ENCODE results near the gene DMXL2.
"Not testable (repeated sequence)": the region's sequence is repeated elsewhere in the genome, so short reads cannot be mapped to it uniquely, and the experiment has no call there.

The DMXL2 gene

DNA sequence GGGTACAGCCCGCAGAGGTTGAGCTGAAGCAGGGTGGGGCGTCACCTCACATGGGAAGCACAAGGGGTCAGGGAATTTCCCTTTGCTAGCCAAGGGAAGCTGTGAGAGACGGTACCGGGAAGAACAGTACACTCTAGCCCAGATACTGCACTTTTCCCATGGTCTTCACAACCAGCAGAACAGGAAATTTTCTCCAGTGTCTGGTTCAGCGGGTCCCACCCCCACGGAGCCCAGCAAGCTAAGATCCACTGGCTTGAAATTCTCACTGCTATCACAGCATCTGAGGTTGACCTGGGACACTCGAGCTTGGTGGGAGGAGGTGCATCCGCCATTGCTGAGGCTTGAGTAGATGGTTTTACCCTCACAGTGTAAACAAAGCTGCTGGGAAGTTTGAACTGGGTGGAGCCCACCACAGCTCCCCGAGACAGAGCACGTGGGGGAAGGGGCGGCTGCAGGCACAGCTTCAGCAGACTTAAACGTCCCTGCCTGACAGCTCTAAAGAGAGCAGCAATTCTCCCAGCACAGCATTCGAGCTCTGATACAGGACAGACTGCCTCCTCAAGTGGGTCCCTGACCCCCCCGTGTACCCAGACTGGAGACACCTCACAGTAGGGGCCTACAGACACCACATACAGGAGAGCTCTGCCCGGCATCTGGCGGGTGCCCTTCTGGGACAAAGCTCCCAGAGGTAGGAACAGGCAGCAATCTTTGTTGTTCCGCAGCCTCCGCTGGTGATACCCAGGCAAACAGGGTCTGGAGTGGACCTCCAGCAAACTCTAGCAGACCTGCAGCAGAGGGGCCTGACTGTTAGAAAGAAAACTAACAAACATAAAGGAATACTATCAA, 53.4 kb downstream of the DMXL2 start:
- ATAC-seq, result not testable (repeated sequence)

DNA sequence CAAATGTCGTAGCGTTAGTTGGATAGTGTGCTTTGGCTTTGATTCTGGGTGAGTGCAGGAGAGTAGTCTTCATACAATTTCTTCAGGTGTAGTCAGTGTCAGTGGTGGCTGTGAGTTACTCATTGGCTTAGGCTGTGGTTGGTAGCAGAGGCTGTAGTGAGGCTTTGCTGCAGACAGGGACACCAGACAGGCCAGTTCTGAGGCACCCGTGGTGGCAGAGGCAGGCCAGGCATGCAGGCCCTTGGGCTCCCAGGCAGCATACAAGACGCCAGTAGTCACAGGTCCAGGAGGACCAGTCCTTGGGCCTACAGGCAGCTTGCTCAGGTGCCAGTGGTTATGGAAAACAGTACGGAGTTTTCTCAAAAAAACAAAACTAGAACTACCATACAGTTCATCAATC, 61.3 kb downstream of the DMXL2 start:
- no peak for ATAC-seq

DNA sequence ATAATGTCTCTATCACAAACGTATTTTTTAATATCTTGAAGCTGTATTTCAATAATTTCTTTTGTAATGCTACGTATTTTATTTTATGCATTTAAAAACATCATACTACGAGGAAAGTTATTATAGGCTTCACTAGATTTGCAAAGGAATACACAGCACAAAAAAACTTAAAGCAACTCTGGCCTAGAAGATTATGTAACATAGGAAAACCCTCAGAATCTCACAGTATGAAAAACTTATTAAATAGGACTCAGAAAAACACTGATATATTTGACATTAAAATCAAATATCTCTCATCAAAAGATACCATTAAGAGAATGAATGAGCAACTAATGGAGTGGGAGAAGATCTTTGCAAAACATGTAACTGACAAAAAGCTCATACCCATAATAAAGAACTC, 63.7 kb downstream of the DMXL2 start:
- ATAC-seq, result no peak

DNA sequence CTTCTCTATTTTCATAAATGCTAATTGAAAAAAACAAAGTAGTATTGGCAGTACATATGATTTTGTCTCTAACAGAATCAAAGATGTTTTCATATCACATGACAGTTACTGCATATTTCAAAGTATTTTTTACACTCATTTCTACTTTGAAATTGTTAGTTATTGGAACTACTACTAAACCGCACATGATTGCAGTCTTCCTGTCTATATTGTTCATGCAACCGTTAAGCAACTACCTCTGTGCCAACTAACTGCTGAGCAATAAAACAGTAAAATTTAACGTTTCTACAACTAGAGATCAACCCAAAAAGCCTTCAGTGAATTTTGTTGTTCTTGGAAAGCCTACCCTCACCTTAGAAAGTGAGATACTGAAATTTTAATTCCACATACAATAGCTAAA, 64.2 kb downstream of the DMXL2 start:
- ATAC-seq, result no peak

DNA sequence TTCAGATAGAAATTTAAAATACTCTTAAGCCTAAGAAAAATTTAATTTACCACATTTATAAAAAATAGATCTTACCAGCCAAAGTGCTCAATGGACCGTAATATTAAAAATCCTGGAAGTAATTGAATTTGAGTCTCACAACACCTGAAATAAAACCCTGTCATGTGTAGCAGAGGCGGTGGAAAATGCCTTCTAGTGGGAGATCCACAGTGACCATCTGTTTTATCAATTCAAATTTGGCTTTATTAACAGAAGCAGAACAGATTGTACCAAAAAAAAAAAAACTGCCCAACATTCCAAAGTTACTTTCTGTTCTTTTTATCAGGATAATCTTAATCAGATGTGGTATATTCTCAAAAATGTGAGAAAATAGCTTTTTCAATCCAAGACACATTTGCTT, 71.7 kb downstream of the DMXL2 start:
- ATAC-seq, result no peak

DNA sequence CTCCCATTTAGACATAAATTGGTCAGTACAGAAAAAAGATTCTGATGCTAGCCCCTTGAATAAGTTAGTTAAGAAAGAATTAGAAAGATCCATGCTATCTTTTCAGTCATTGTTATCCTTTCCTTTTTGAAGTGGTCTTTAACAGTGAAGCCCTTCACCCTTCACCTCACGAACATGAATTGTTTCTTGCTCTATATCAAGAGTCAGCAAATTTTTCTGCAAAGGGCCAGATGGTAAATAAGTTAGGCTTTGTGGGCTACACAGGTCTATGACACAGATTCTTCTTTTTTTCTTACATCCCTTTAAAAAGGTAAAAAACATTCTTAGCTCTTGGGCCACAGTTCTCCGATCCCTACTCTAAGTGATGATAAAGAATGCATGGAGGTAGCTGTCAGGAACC, 74.9 kb downstream of the DMXL2 start:
- ATAC-seq, result no peak

DNA sequence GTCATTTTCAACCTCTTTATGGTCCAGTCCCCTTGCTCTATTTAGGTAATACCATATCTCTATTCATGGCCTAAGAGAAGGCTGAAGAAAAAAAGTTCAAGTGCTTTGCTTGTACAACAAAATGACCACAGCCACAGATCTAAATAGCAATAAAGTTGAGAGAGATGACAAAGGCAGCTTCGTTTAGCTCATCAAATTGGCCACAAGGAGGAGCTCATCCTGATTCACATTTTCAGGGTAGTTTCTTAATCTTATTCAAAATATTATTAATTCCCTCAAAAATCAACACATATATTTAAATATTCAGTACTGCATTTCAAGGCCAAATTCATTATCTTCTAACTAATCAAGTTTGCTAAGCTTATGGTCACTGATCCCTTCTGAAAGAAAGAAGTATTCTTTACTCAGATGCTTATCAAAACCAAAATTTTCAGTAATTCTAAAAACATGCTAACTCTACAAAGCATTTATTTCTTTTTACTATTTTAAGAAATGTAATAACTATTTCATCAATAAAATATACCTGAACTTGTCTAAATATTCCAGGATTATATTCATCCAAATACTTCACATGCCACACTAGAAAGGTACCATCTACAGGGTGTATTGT, 85.5 kb downstream of the DMXL2 start:
- ATAC-seq, result no peak

DNA sequence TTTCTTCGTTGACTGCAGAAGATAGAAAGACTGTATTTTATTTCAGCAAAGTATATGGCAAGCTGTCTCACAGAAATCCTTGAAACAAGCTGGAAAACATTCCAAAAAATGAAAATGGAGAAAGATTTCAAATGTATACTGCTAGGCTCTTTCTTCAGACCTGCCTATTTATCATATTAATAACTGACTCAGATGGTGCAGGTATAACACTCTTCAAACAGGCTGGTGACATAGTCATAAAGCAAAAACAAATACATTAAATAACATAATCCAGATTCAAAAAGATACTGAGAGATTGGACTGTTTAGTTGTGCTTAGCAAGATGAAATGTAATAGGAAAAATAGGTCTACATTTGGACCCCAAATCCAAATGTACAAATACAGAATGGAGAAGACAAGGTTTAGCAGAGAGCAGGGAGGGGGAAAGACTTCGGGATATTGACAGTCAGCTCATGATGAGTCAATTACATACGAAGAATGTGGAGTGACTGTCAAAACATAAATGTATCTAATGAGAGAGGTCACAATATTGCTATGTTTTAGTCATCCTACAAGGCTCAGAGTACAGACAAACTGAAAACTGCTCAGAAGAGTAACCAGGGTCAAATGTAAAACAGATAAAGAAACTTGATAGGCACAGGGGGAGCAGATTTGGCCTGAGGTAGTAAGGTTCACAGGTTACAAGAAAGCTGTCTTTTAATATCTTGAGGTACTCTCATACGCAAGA, 88.7 kb downstream of the DMXL2 start:
- ATAC-seq, result no peak

DNA sequence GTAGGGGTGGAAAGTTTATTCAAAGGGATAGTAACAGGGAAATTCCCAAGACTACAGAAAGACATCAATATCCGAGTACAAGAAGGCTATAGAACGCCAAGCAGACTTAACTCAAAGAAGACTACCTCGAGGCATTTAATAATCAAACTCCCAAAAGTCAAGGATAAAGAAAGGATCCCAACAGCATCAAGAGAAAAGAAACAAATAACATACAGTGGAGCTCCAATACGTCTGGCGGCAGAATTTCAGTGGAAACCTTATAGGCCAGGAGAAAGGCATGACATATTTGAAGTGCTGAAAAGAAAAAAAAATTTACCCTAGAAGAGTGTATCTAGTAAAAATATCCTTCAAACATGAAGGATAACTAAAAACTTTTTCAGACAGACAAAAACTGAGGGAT, 95.6 kb downstream of the DMXL2 start:
- ATAC-seq, result no peak

DNA sequence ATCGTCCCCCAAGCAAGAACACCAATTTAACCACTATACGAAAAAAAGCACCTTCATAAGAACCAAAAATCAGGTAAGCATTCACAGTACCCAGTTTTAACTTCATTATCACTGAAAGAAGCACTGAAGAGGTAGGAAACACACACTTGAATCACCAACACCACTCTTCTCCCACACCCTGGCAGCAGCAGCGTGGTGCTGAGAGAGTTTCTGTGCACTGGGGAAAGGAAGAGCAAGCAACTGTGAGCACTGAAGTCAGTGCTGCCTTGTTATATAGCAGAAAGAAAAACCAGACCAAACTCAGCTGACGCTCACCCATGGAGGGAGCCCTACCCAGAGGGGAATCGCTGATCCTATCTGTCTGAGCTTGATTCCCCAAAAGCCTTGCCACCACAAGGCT, 98.2 kb downstream of the DMXL2 start:
- ATAC-seq, result no peak

DNA sequence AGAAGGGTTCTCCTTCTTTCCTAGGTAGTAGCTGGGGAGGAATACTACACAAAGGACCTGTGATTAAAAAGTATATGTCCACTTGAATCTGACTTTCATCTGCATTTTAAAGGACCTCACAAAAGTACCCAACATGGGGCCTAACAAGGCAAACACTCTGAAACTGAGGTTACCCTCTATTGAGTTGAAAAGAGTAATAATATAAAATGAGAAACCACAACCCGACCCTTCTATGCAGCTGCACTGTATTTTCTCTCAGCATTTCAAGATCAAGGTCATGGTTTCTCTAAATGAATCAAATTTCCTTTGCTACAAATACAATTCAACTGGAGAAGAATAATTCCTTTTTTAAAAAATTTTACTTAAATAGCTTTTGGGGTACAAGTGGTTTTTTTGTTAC, 106.3 kb downstream of the DMXL2 start:
- no peak for ATAC-seq

DNA sequence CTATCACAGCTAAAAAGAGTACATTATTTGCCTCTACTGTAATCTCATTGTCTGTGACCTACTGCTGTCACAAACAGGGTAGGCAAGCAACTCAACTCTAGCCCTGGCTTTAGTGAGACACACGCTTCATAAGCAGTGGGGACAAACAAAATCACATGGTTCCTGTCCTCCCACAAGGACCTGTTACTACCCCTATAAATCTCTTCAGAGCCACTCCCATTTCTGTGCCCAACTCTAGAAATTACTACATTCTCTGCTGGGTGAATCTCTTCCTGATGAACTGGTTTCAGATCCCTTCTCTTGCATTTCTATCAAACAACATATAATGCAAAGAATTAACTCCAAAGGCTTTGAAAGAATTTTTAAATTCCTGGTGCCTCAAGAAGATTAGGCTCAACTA, 117.3 kb downstream of the DMXL2 start:
- no peak for ATAC-seq

DNA sequence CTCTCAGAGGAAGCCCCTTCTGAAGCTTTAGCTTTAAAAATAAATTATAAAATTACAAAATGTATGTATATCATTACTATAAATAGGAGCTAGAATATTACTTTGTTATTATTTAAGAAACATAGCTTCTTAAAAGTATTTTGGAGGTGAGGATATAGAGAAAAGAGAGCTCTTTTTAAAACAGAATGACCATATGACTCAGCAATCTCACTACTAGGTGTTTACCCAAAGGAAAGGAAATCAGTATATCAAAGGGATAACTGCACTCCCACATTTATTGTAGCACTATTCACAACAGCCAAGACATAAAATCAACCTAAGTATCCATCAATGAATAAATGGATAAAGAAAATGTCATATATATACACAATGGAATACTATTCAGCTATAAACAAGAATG, 119.6 kb downstream of the DMXL2 start:
- ATAC-seq, result no peak

DNA sequence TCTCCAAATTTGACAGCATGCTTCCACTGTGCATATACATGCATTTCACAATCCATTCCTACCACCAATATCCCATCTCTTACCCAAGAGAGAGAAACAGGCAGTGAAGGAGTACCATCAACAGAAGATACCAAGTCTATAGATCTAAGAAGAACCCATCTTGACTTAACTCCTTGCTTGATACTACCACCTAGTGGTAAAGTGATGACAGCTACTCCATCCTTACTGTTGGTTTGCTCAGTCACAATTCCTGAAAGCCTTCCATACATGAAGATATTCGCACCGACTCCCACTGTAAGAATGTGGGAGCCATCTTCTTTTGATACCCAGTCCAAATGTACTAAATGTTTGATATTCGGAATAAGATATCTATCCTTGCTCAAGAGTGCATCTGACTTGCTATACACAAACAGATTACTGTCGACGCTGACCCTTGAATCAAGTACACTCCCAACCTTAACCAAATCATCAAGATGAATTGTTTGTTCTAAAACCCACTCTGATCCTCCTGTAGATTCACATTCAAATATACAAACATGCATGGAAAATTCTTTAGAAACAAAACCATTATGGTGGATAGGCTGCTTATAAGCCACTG, 123.1 kb downstream of the DMXL2 start:
- ATAC-seq, result no peak

DNA sequence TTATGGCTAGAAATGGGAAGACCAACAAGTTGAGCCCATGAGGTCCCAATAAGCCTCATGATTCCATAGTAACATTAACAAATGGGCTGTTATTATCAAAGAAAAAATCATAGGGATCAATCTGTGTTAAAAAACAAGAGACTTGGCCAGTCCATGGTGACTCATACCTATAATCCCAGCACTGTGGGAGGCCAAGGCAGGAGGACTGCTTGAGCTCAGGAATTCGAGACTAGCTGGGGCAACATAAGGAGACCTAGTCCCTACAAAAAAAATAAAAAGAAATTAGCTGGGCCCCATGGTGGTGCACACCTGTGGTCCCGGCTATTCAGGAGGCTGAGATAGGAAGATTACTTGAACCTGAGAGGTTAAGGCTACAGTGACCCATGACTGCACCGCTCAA, 124.8 kb downstream of the DMXL2 start:
- ATAC-seq, result no peak

DNA sequence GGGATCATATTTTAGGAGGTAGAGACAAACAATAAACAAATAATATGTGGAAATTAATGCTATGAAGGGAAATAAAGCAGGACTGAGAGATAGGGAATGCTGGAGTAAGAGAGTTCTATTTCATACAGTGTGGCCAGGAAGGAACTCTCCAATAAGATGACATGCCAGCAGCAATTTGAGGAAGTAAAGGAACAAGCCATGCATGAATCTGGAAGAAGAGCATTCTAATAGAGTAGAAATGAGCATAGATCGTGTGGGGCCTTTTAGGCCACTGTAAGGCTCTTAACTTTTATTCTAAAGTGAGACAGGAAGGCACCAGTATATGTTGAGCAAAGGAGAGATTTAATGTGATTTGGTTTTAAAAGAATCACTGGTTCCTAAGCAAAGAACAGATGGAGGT, 126.3 kb downstream of the DMXL2 start:
- ATAC-seq, result no peak

DNA sequence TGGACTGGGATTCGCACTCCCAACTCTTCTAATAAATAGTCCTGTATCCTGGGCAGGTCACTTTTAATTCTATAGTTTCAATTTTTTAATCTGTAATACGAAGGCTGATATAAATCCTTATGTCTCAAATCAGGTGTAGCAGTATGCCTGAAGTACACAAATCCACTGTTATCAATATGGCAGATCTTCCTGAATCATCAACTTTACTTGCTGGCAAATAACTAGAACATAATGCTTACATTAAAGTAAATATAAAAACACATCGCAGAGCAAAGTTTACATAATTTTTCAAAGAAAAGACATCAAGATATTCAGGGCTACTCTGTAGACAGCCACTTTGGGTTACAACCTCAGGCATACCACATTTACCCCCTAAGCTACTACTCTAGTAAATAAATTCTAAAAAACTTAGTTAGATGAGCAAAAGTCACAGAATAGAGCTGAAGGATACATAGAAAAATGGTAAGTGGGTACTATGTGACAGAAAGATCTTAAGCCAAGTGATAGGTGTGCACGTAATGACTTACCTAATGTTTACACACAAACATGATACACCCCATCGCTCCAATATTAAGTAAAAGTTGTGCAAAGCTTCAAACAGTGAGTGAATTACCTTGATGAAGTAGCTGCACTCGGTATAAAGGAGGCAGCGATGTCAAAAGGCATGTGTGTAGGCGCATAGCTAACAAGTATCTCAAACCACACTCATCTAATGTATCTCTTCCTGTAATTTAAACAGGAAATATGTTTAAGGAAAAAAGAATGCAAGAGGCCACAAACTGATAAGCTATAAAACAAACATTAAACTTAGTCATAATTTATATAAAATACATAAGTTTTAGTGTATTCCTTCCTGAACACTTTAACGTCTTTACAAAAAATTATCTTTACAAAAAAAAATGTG, 127.9 kb downstream of the DMXL2 start:
- ATAC-seq, result no peak

DNA sequence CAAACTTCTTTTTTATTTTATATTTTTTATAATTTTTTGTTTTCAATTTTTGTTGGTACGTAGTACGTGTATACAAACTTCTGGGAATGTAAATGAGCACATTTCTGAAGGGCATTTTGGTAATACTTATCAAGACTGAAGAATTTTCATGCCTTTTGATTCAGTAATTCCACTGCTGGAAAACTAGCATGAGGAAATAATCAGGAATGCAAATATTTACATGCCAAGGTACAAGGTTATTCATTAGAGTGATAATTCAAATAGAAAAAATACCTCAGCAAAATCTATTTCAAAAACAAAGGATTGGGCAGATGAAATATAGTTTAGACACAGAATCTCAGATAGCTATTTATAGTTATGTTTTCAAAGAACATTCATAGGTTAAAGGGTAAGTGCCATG, 128.7 kb downstream of the DMXL2 start:
- no peak for ATAC-seq

DNA sequence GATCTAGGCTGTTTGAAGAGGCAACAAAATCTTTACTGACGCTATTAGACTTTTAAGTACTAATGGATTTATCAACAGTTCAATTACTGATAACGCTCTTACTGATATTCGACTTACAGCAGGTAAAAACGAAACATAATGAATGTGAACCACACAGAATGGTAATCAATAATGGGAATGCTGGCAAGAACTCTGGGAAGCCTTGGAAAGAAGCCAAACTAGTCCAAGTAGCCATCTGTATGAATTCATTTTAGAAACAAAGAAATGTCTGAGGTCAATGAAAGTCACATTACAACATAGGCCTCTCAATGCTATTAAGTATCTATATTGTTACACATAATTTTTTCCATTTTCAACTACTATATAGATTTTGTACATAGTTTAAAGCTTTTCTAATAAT, 130.0 kb downstream of the DMXL2 start:
- ATAC-seq, result no peak

DNA sequence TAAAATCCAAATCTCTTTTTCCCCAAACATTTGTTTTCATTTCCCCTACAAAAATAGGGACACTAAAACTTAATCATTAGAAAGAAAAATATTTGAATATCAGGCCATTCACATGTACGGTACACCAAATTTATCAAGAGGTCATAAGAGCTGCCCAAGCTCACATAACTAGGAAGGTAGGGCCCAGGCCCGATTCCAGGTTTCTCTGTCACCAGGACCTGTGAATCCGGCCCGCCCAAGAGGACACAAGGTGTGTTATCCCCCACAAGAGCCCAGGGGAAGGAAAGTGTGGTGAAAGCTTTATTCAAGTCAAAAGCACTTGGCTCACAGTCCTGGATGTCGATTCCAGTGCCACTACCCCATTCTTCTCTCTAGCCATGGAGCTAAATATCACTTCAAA, 130.6 kb downstream of the DMXL2 start:
- ATAC-seq, result no peak

DNA sequence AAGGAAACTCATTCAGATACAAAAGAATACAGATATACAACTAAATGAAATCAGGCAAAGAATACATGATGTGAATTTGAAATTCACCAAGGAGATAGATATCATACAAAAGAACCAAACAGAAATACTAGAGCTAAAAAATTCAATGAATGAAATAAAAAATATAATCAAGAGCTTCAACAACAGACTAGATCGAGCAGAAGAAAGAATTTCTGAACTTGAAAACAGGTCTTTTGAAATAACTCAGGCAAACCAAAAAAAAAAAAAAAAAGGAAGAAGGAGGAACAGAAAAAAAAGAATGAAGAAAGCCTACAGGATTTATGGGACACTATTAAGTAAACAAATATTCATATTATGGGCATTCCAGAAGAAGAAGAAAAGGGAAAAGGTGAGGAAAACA, 137.8 kb downstream of the DMXL2 start:
- no peak for ATAC-seq

DNA sequence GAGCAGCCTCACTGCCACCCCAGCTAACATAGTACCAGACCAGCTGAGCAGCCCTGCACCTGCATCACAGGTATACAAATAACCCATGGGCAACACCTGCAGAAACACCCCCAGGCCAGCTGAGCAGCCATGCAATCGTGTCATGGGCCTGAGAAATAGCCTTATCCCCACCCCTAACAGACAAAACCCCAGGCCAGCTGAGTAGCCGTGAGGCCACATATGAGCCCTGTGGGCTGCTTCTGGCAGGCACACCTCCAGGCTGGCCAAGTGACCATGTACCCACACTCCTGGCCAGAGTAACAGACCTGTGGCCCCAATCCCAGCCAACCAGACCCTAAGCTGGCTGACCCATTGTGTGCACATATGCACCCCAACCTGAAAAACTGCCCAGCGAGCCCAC, 138.6 kb downstream of the DMXL2 start:
- ATAC-seq, result no peak

DNA sequence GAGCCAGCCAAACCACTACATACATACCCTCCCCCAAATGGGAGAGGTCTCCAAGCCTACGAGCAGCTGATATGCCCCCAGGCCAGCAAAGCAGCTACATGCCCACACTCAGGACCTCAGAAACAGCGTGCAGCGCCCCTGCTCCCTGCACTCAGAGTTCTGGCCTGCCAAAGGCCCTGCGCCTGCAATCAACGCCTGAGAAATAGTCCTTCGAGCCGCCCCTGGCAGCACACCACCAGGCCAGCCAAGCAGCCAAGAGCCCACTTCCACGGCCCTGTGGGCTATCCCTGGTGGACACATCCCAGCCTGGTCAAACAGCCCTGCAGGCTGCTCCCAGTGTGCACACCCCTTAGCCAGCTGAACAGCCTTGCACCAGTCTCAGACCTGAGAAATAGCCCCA, 139.1 kb downstream of the DMXL2 start:
- ATAC-seq, result no peak

All from activated CD4-positive, CD25-positive, alpha-beta regulatory T cell treated with anti-CD3 and anti-CD28 coated beads, Interleukin-2, amount 50 U/mL, for 24 hours (primary cell).